IPS-NIHi7 (cell line): ENCODE results near the gene PADI4.

Source experiments
- DNase-seq: peaks from one replicate; pipeline ENCODE4 v3.0.0; 2012; ENCODE audit warnings: mixed read lengths; ENCODE audit errors: extremely low spot score

The PADI4 gene

GRCh38 chr1:17281775-17282181 lies 26.2 kb upstream of the PADI4 start:
- DNase-seq, result no peak

DNA sequence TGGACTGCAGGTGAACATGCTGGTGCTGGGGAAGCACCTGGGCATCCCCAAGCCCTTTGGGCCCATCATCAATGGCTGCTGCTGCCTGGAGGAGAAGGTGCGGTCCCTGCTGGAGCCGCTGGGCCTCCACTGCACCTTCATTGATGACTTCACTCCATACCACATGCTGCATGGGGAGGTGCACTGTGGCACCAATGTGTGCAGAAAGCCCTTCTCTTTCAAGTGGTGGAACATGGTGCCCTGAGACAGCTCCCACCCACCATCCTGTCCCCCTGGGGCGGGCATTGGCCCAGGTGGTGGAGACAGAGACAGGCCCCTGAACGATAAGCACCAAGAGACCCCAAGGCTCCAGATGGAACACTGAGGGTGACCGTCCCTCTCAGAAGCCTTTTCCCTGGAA lies 25.2 kb upstream of the PADI4 start:
- DNase-seq, result no peak

GRCh38 chr1:17286646-17287045 lies 21.4 kb upstream of the PADI4 start:
- DNase-seq, result no peak

GRCh38 chr1:17287130-17287776 lies 20.7 kb upstream of the PADI4 start:
- DNase-seq, result no peak

- no peak for DNase-seq
Observed at GRCh38 chr1:17289721-17290120, 18.3 kb upstream of the PADI4 start.

GRCh38 chr1:17290553-17290952 lies 17.4 kb upstream of the PADI4 start:
- DNase-seq, result no peak

GRCh38 chr1:17292299-17293160 lies 15.5 kb upstream of the PADI4 start:
- DNase-seq, result no peak

DNA sequence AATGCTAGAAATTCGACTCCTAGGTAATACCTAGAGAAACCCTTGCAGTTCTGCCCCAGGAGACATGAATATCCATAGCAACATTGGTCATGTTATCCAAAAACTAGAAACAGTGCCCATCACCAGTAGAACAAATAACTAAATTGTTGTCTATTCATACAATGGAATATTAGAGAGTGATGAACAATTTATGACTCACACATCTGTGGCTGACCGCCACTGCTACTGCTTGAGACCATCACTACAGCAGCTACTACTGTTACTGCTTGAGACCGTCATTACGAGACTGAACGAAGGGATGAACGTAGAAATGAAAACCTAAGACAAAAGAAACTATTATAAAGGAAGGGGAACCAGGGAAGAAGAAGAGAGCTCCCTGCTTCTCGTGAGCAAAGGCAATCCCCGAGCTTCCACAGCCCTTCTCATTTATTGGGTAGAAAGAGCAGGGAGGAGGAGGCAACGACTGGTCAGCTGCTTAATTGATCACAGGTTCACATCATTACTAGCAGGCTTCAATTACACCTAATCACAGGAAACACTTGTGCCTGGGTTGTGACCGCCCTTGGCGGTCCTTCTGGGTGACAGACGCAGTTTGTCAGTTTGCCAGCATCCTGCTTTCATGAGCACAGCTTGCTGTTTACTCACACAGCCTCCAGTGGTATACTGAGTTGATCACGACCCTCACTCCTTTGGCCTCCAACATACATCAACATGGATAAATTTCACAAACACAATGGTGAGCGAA lies 14.1 kb upstream of the PADI4 start:
- no peak for DNase-seq

GRCh38 chr1:17295292-17295691 lies 12.7 kb upstream of the PADI4 start:
- DNase-seq, result no peak

- DNase-seq, result no peak
Observed at GRCh38 chr1:17296086-17296485, 11.9 kb upstream of the PADI4 start.

DNA sequence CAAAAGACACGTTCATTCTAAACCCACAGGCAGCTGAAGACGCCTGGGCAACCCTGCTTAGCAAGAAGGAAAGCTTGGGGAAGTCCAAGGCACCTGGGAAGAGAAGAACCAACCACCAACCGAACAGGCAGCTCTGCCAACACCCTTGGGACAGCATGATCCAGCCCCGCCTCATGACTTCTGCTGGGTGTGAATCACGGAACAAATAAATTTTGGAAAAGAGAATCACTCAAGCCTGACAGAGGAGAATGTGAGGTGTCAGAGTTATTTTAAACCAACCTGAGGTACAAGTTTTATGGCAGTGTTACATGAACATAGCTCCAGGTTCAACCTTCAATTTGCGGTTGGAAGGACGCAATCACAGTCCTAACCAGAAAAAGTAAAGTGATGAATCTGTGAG lies 10.0 kb upstream of the PADI4 start:
- no peak for DNase-seq

DNA sequence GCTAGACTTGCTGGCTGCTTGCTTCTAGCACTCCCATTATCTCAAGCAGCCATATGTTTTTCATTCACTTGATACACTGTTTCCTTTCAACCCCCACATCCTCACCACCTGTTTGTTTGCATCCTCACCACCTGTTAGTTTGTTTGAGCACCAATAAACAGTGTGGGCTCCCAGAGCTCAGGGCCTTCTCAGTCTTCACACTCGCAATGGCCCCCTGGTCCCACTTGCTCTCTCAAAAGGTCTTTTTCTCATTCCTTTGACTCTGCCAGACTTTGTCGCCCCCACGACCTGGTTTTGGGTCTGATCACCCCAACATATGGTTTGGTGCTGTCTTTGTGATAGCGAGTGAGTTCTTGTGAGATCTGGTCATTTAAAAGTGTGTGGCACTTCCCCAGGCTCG lies 6.2 kb upstream of the PADI4 start:
- no peak for DNase-seq

GRCh38 chr1:17304151-17304825 lies 3.7 kb upstream of the PADI4 start:
- DNase-seq, result no peak

GRCh38 chr1:17304826-17305175 lies 3.2 kb upstream of the PADI4 start:
- DNase-seq, result no peak

DNA sequence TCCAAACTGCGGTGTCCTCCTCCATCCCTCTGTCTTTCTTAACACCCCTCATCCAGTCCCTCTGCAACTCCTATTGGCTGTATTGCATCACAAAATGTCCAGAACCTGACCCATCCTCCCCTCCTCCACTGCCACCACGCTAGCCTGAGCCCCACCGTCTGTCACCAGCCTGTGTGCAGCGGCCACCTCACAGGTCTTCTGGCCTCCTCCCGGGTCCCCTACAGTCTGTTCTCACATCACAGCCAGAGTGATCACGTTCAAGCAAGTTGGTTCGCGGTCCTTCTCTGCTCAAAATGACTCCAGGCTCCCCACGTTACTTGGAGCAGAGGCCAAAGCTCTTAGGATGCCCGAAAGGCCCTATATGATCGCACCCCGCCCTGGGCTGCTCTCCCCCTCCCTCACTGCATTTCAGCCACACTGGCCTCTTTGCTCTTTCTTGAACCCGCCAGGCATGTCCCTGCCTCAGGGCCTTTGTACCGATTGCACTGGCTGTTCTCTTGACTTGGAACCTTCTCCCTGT lies 2.4 kb upstream of the PADI4 start:
- DNase-seq, result no peak

DNA sequence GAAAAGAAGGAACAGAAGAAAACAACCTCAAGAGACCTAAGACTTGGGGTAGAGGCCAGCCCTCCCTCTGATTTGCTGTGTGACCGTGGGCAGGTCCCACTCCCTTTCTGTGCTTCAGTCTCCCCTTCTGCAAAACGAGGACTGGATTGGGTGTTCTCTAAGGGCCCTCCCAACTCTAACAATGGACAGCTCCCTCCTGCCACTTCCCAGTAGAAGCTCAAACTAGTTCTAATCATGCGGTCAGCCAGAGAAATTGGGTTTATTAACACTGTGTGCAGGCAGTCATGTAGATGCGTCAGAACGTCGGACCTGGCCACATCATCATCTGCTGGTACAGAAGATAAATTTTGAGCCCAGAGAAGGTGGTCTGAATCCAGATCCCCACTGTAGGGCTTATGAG lies 1.6 kb upstream of the PADI4 start:
- no peak for DNase-seq

DNA sequence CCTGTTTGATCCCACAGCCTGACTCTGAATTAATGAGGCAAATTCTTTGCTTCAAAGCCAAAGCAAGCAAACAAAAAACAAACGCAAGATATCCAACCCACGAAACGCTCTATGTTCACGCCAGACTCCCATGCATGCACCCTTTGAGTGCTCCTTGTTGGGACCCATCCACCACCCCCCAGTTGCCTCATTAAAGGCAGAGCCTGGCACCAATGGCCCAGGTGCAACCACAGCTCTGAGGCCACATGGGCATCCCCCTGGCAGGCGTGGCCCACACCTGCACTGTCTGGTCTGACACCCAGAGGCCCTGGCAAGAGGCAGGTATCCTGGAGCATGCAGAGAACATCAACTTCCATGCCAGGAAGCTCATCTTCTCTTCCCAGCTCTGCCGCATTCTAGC lies 1.1 kb upstream of the PADI4 start:
- no peak for DNase-seq

GRCh38 chr1:17307329-17307728 lies 668 bp upstream of the PADI4 start:
- DNase-seq, result no peak

- no peak for DNase-seq
Observed at GRCh38 chr1:17308593-17308992, 596 bp downstream of the PADI4 start.

DNA sequence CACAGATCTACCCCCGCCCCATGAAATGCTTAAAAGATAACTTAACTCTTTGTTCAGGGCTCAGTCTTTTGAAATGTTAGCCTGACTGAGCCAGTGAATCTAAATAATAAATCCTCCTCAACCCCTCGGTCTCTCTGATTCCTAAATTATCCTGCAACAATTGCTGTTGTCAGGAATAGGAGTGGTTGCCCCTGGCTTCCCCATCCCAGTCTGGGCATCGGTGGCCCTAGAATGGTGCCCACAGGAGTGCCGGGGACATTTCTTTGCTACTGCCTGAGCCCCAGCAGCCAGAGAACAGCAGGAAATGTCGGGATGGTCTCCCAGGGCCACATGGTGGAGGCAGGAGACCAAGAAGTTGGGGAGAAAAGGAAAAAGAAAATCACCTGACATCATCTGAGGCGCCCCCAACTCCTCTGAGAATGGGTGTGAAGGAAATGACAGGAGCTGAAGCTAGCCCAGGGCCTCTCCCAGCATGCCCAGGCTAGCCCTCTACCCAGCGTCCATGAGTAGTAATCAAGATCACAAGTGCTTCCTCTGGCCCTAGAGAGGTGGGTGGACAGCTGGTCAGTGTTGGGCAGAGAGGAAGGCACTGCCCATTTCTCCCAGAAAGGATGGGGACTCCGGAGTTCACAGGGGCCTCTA lies 1.6 kb downstream of the PADI4 start:
- no peak for DNase-seq

GRCh38 chr1:17310068-17310640 lies 2.2 kb downstream of the PADI4 start:
- no peak for DNase-seq
